ENCODE results near the gene CSNK1A1.

- TF ChIP-seq CTCF (IDR thresholded peaks at IDR 0.05; ENCODE audit: poor library complexity, severe bottlenecking) (no peak), POLR2AphosphoS5 (IDR thresholded peaks at IDR 0.05) (no peak), EP300 (conservative IDR thresholded peaks at IDR 0.05; ENCODE audit: poor library complexity, severe bottlenecking) (no peak), EZH2 (IDR thresholded peaks at IDR 0.05; ENCODE audit: borderline replicate concordance, insufficient read depth, low read length, poor library complexity, severe bottlenecking) (no peak), TAF1 (IDR thresholded peaks at IDR 0.05; ENCODE audit: low read depth) (no peak), SMC3 (conservative IDR thresholded peaks at IDR 0.05; ENCODE audit: poor library complexity) (no peak)
- TF ChIP-seq, protein P1, sequence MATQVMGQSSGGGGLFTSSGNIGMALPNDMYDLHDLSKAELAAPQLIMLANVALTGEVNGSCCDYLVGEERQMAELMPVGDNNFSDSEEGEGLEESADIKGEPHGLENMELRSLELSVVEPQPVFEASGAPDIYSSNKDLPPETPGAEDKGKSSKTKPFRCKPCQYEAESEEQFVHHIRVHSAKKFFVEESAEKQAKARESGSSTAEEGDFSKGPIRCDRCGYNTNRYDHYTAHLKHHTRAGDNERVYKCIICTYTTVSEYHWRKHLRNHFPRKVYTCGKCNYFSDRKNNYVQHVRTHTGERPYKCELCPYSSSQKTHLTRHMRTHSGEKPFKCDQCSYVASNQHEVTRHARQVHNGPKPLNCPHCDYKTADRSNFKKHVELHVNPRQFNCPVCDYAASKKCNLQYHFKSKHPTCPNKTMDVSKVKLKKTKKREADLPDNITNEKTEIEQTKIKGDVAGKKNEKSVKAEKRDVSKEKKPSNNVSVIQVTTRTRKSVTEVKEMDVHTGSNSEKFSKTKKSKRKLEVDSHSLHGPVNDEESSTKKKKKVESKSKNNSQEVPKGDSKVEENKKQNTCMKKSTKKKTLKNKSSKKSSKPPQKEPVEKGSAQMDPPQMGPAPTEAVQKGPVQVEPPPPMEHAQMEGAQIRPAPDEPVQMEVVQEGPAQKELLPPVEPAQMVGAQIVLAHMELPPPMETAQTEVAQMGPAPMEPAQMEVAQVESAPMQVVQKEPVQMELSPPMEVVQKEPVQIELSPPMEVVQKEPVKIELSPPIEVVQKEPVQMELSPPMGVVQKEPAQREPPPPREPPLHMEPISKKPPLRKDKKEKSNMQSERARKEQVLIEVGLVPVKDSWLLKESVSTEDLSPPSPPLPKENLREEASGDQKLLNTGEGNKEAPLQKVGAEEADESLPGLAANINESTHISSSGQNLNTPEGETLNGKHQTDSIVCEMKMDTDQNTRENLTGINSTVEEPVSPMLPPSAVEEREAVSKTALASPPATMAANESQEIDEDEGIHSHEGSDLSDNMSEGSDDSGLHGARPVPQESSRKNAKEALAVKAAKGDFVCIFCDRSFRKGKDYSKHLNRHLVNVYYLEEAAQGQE (IDR thresholded peaks at IDR 0.05; ENCODE audit: borderline replicate concordance) = no peak
Observed at GRCh38 chr5:149596712-149597111, 45.5 kb upstream of the CSNK1A1 start.
